Lung (tissue), 12 donors: ENCODE data around the gene PDHX. TPM values are rescaled to one million over a fixed set of nuclear protein-coding genes. Genes with fewer than 3 reads are reported as not detected.

Experiments used
- ATAC-seq: fragments of 200-7000 bp; cut with Tn5 transposase; one replicate; pipeline ENCODE4 v1.9.1; 2020; ENCODE audit warnings: moderate number of reproducible peaks; ENCODE audit not compliant: insufficient read depth, low FRiP score
- DNase-seq, 3 donors: peaks; one replicate each; pipeline ENCODE4 v3.0.0-alpha.2; 2013 to 2017
- H3K27ac ChIP-seq, 2 donors: one replicate each; pipeline ENCODE4 v1.5.1; 2013; ENCODE audit warnings: mild to moderate bottlenecking in 2 of 2, moderate library complexity in 2 of 2, control low read depth in 1 of 2, inconsistent platforms in 1 of 2, low read depth in 1 of 2, low read length in 1 of 2
- H3K27me3 ChIP-seq, 3 donors: one replicate each; pipeline ENCODE4 v1.5.1; 2013; ENCODE audit warnings: low read length in 2 of 3; ENCODE audit not compliant: control insufficient read depth in 3 of 3, insufficient read depth in 3 of 3
- H3K36me3 ChIP-seq, 4 donors: one replicate each; pipeline ENCODE4 v1.5.1; 2013; ENCODE audit warnings: low read length in 4 of 4, mild to moderate bottlenecking in 1 of 4, moderate library complexity in 1 of 4; ENCODE audit not compliant: control insufficient read depth in 4 of 4, insufficient read depth in 4 of 4
- H3K4me1 ChIP-seq, 5 donors: one replicate each; pipeline ENCODE4 v1.5.1; 2013; ENCODE audit warnings: low read length in 5 of 5, mild to moderate bottlenecking in 2 of 5, moderate library complexity in 1 of 5; ENCODE audit not compliant: control insufficient read depth in 5 of 5, insufficient read depth in 5 of 5
- H3K4me3 ChIP-seq: one replicate; pipeline ENCODE4 v1.5.1; 2013; ENCODE audit warnings: mild to moderate bottlenecking, control low read depth, moderate library complexity
- H3K9ac ChIP-seq, 2 donors: one replicate each; pipeline ENCODE4 v1.5.1; 2013; ENCODE audit warnings: low read length in 2 of 2, control low read depth in 1 of 2; ENCODE audit not compliant: insufficient read depth in 1 of 2
- H3K9me3 ChIP-seq, 4 donors: one replicate each; pipeline ENCODE4 v1.5.1; 2013; ENCODE audit warnings: low read length in 3 of 4, mild to moderate bottlenecking in 1 of 4, moderate library complexity in 1 of 4; ENCODE audit not compliant: control insufficient read depth in 4 of 4, insufficient read depth in 3 of 4
- WGBS, 2 donors: extraction: QIAGEN DNeasy Blood & Tissue Kit; methylation state at CpG; one replicate each; pipeline ENCODE4 v1.1.7; 2013; 5-methylcytosine and 5-hydroxymethylcytosine counted together
- polyA plus RNA-seq, 2 donors: library from polyadenylated mRNA; stranded (reverse); fragments of 200-250 nt; gene quantifications; one replicate each; pipeline ENCODE4 v1.2.1, GENCODE V29; 2013
- total RNA-seq, 2 donors: library from RNA; depleted of rRNA in 1 of 2; stranded (reverse); fragments of >200 nt in 1 of 2; gene quantifications; one replicate each; pipeline ENCODE4 v1.2.1, GENCODE V29; 2014 to 2021
- TF ChIP-seq, protein P1 (sequence below): IDR thresholded peaks from 2 replicates; pipeline ENCODE4 v1.5.1; 2012; ENCODE audit warnings: mild to moderate bottlenecking; ENCODE audit errors: control extremely low read depth, extremely low read depth
- donor health status: control.
- donor health status: control.
- donor health status: Bipolar disorder and iron deficiency.
- donor health status: healthy.
- donor health status: DM: yes; HTN: yes; CAD: no.

Gene PDHX
- total and polyA plus RNA-seq, 4 donors = 18.5 to 37.5 (median 23.8) TPM

DNA sequence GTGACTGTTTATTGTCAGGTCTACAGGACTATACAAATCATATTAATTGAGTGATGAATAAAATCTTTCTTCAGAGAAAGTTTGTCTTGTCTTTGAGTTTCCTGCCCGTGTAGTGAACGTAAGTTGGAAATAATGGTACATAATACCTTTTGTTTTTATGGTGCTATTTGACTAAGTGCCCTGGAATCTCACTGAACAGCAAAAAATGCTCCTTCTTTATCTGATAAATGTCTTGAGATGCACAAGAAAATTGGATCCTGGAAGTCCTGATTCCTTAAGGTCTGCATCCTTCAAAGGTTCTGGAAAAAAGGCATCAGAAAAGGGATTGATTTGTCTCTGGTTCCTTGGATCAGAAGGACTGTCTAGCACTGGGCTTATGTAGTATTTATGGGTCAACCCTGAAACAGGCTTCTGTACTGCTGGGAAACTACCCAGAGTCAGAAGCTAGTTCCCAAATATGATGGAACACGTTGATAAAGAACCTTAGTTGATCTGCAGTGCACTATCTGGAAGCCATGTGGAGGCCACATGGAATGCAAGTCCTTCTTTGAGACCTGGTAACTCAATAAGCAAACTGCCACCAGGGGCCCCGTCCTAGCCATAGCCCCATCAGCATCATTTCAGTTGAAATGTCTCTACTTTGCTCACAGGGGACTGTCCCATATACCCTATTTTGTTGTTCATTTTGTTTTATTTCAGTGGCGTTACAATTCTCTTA is 122.0 kb downstream of the PDHX start:
- peaks cover 0 to 4% (median 0%) of the 10 kb centered on the region in 5 donors for H3K4me1 ChIP-seq
- H3K4me3 ChIP-seq = no peak overlapping the region
- H3K27me3 ChIP-seq = no peaks in the 10 kb centered on the region
- H3K36me3 ChIP-seq = no peaks in the 10 kb centered on the region
- TF ChIP-seq, protein P1, sequence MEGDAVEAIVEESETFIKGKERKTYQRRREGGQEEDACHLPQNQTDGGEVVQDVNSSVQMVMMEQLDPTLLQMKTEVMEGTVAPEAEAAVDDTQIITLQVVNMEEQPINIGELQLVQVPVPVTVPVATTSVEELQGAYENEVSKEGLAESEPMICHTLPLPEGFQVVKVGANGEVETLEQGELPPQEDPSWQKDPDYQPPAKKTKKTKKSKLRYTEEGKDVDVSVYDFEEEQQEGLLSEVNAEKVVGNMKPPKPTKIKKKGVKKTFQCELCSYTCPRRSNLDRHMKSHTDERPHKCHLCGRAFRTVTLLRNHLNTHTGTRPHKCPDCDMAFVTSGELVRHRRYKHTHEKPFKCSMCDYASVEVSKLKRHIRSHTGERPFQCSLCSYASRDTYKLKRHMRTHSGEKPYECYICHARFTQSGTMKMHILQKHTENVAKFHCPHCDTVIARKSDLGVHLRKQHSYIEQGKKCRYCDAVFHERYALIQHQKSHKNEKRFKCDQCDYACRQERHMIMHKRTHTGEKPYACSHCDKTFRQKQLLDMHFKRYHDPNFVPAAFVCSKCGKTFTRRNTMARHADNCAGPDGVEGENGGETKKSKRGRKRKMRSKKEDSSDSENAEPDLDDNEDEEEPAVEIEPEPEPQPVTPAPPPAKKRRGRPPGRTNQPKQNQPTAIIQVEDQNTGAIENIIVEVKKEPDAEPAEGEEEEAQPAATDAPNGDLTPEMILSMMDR = no peak
- DNase-seq (no peak), ATAC-seq (no peak)
- WGBS, 2 donors = 89 to 91% methylated on average over 5 of the region's 5 CpGs
- no peak overlapping the region for H3K9ac ChIP-seq
- no peak overlapping the region for H3K27ac ChIP-seq
- H3K9me3 ChIP-seq = no peaks in the 10 kb centered on the region

DNA sequence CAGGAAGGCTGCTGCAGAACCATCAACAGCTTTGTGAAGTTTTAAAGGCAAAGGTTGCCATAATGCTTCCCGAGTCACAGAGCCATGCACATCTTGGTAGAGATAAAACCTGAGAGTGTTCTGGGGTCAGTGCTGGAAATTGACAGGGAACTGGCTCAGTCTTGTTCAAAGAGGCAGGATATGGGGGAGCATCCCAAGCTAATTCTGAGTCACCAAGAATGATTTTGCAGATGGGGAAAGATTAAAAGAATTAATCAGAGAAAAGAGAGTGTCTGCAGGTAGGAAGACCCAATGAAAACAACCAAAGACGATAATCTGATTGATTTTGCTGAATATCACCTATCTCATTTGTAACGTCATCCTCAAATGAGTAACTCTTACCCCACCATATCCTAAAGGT is 122.7 kb downstream of the PDHX start:
- H3K9ac ChIP-seq = no peak overlapping the region
- H3K4me1 ChIP-seq = peaks cover 0 to 8% (median 4%) of the 10 kb centered on the region in 5 donors
- ATAC-seq (no peak), DNase-seq (no peak)
- WGBS, 2 donors = 93 to 98% methylated on average over 3 of the region's 3 CpGs
- no peak overlapping the region for H3K27ac ChIP-seq
- H3K4me3 ChIP-seq = no peak overlapping the region
- no peaks in the 10 kb centered on the region for H3K9me3 ChIP-seq
- H3K36me3 ChIP-seq = no peaks in the 10 kb centered on the region
- H3K27me3 ChIP-seq = no peaks in the 10 kb centered on the region
- TF ChIP-seq, protein P1 = no peak

DNA sequence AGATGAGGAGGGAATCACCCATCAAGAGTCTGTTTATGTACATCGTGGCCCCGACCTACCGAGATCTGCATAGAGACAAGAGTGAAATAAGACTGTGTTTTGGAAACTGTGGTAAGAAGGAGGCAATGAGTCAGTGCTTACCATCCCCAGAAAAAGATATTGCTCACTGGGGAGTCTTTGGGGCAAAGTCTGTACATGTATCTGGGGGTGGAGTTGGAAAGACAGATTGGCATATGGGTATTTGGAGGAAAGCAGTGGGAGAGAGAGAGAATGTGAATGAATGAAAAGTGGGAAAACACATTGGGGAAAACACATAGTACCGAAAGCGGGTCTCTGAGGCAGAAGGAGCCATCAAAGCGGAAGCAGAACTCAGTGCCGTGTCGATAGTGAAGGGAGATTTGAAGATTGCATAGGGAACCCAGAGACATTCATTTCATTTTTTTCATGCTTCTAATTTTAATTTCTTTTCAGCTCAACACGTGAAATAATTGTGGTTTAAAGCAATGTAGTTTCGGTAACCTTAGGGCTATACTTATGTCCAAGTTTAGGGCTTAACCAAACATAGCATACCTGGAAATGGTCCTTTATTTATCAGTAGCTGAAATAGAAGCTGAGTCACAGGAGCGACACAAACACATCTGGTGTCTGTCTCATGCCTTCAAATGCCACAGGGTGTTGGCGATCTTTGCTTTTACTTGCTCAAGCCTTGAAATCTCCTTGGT is 124.0 kb downstream of the PDHX start:
- H3K36me3 ChIP-seq = no peaks in the 10 kb centered on the region

More for the DNA sequence above, 124.0 kb downstream of the PDHX start:
- no peak for ATAC-seq
- DNase-seq = no peak
- Histone ChIP-seq H3K4me3 (no peak overlapping the region), H3K9me3 (no peaks in the 10 kb centered on the region), H3K27ac (no peak overlapping the region), H3K9ac (no peak overlapping the region), H3K27me3 (no peaks in the 10 kb centered on the region), H3K4me1 (peaks cover 0 to 9% (median 4%) of the 10 kb centered on the region in 5 donors)
- WGBS, 2 donors = 74 to 83% methylated on average over 12 of the region's 12 CpGs
- TF ChIP-seq, protein P1 = no peak
